ENCODE measurements around the gene ZNF217.
"Not testable (repeated sequence)": the region's sequence is repeated elsewhere in the genome, so short reads cannot be mapped to it uniquely, and the experiment has no call there.

DNA sequence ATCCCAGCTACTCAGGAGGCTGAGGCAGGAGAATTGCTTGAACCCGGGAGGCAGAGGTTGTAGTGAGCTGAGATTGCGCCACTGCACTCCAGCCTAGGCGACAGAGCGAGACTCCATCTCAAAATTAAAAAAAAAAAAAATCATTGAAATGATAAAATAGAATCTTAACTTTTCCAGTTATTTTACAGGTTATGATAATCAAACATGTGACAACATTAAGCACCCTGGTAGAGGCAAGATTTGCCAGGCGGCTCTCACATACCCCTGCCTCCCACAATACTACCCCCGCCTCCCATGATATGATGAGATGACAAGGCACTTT is 41.1 kb downstream of the ZNF217 start:
- not testable (repeated sequence) for TF ChIP-seq POLR2A, CTCF (IDR thresholded peaks at IDR 0.05)

Data from vagina (tissue), 2 donors.